ENCODE measurements around the gene TNFRSF8.
A peak's percentile ranks its signal among the peaks of the same experiment; 100 is the strongest.
"Not testable (repeated sequence)": the region's sequence is repeated elsewhere in the genome, so short reads cannot be mapped to it uniquely, and the experiment has no call there.

TNFRSF8 gene

GRCh38 chr1:12039164-12039525 is 24.0 kb upstream of the TNFRSF8 start:
- DNase-seq = no peak

GRCh38 chr1:12039824-12040456 is 23.2 kb upstream of the TNFRSF8 start:
- DNase-seq = not testable (repeated sequence)

- peak; percentile 32 to 45 for DNase-seq
These were observed 22.5 kb upstream of the TNFRSF8 start for GRCh38 chr1:12040457-12041051.

- not testable (repeated sequence) for DNase-seq
These were observed 18.8 kb upstream of the TNFRSF8 start for GRCh38 chr1:12044187-12044877.

- DNase-seq = no peak
These were observed 16.4 kb upstream of the TNFRSF8 start for GRCh38 chr1:12046749-12047119.

- no peak for DNase-seq
These were observed 15.8 kb upstream of the TNFRSF8 start for GRCh38 chr1:12047120-12047876.

GRCh38 chr1:12048372-12048771 is 14.7 kb upstream of the TNFRSF8 start:
- no peak for DNase-seq

GRCh38 chr1:12049616-12050015 is 13.5 kb upstream of the TNFRSF8 start:
- DNase-seq = no peak

GRCh38 chr1:12051361-12051760 is 11.7 kb upstream of the TNFRSF8 start:
- no peak for DNase-seq

- no peak for DNase-seq
These were observed 11.0 kb upstream of the TNFRSF8 start for GRCh38 chr1:12052008-12052573.

GRCh38 chr1:12052997-12053686 is 10.0 kb upstream of the TNFRSF8 start:
- DNase-seq = no peak

GRCh38 chr1:12053752-12054548 is 9.2 kb upstream of the TNFRSF8 start:
- no peak for DNase-seq

- DNase-seq = no peak
These were observed 7.8 kb upstream of the TNFRSF8 start for GRCh38 chr1:12055259-12055658.

- no peak for DNase-seq
These were observed 6.7 kb upstream of the TNFRSF8 start for GRCh38 chr1:12056331-12056841.

GRCh38 chr1:12057382-12057781 is 5.7 kb upstream of the TNFRSF8 start:
- no peak for DNase-seq

GRCh38 chr1:12057940-12058687 is 5.0 kb upstream of the TNFRSF8 start:
- DNase-seq = no peak

- no peak for DNase-seq
These were observed 3.9 kb upstream of the TNFRSF8 start for GRCh38 chr1:12059226-12059625.

GRCh38 chr1:12059722-12060464 is 3.2 kb upstream of the TNFRSF8 start:
- DNase-seq = no peak

GRCh38 chr1:12060500-12060899 is 2.6 kb upstream of the TNFRSF8 start:
- no peak for DNase-seq
